CD4-positive, alpha-beta T cell treated with Interleukin-4 for 4 hours (primary cell): ENCODE data around the gene PMEPA1.

Source experiments
- DNase-seq: peaks from one replicate; pipeline ENCODE4 v3.0.0-alpha.2; 2020

Gene PMEPA1

GRCh38 chr20:57735831-57736737, 26.3 kb upstream of the PMEPA1 start:
- DNase-seq: no peak

- no peak for DNase-seq
These were observed 24.9 kb upstream of the PMEPA1 start for GRCh38 chr20:57734754-57735153.

- no peak for DNase-seq
These were observed 22.4 kb upstream of the PMEPA1 start for GRCh38 chr20:57732226-57732625.

- no peak for DNase-seq
These were observed 18.9 kb upstream of the PMEPA1 start for GRCh38 chr20:57728762-57729161.

- DNase-seq: no peak
These were observed 18.0 kb upstream of the PMEPA1 start for GRCh38 chr20:57727863-57728262.

GRCh38 chr20:57725636-57726035, 15.8 kb upstream of the PMEPA1 start:
- no peak for DNase-seq

GRCh38 chr20:57724610-57725405, 15.0 kb upstream of the PMEPA1 start:
- no peak for DNase-seq

- no peak for DNase-seq
These were observed 14.0 kb upstream of the PMEPA1 start for GRCh38 chr20:57723816-57724215.

GRCh38 chr20:57719951-57720350, 10.1 kb upstream of the PMEPA1 start:
- DNase-seq: no peak

- peak; percentile 95 for DNase-seq
These were observed 8.7 kb upstream of the PMEPA1 start for GRCh38 chr20:57718490-57719009.

- DNase-seq: no peak
These were observed 8.0 kb upstream of the PMEPA1 start for GRCh38 chr20:57717797-57718196.

GRCh38 chr20:57716901-57717300, 7.1 kb upstream of the PMEPA1 start:
- no peak for DNase-seq

GRCh38 chr20:57716202-57716601, 6.4 kb upstream of the PMEPA1 start:
- no peak for DNase-seq

- no peak for DNase-seq
These were observed 5.6 kb upstream of the PMEPA1 start for GRCh38 chr20:57715268-57715904.

- no peak for DNase-seq
These were observed 4.8 kb upstream of the PMEPA1 start for GRCh38 chr20:57714409-57715267.

GRCh38 chr20:57713951-57714350, 4.1 kb upstream of the PMEPA1 start:
- DNase-seq: no peak

GRCh38 chr20:57713505-57713903, 3.7 kb upstream of the PMEPA1 start:
- DNase-seq: no peak

- DNase-seq: no peak
These were observed 3.2 kb upstream of the PMEPA1 start for GRCh38 chr20:57712851-57713504.

GRCh38 chr20:57712341-57712740, 2.5 kb upstream of the PMEPA1 start:
- DNase-seq: no peak

GRCh38 chr20:57711826-57712225, 2.0 kb upstream of the PMEPA1 start:
- no peak for DNase-seq

GRCh38 chr20:57711311-57711712, 1.5 kb upstream of the PMEPA1 start:
- DNase-seq: no peak

- DNase-seq: no peak
These were observed 1.0 kb upstream of the PMEPA1 start for GRCh38 chr20:57710841-57711240.
